OCI-LY7 (cell line): ENCODE measurements around the gene OR10A6.

Experiments
- EZH2phosphoT487 ChIP-seq: fragments of 200-600 bp; sonication (generic); IDR thresholded peaks from 2 replicates; pipeline ENCODE4 v1.6.1; 2018; ENCODE audit warnings: low read depth, borderline replicate concordance, mild to moderate bottlenecking, mixed run types, antibody characterized with exemption, low read length, moderate library complexity, mixed read lengths
- TF ChIP-seq, protein P1 (sequence below): fragments of 200-600 bp; sonication (generic); conservative IDR thresholded peaks from 2 replicates; pipeline ENCODE4 v1.5.1; 2014; ENCODE audit warnings: mild to moderate bottlenecking, antibody characterized with exemption, low read length, moderate library complexity, mixed read lengths

DNA sequence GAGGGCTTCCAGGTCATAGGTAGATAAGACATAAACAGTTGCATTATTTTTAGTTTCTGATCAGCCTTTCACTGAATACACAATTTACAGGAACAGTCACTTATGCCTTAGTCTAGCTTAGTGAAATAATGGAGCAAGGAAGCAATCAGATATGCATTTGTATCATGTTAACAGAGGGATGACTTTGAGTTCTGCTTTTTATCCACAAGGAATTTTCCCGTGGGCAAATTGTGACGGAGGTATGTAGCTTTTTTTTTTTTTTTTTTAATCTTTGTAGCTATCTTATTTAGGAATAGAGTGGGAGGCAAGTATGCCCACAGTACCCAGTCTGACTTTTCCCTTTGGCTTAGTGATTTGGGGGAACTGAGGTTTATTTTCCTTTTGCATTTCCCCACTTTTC is 37.6 kb upstream of the OR10A6 start:
- TF ChIP-seq, protein P1, sequence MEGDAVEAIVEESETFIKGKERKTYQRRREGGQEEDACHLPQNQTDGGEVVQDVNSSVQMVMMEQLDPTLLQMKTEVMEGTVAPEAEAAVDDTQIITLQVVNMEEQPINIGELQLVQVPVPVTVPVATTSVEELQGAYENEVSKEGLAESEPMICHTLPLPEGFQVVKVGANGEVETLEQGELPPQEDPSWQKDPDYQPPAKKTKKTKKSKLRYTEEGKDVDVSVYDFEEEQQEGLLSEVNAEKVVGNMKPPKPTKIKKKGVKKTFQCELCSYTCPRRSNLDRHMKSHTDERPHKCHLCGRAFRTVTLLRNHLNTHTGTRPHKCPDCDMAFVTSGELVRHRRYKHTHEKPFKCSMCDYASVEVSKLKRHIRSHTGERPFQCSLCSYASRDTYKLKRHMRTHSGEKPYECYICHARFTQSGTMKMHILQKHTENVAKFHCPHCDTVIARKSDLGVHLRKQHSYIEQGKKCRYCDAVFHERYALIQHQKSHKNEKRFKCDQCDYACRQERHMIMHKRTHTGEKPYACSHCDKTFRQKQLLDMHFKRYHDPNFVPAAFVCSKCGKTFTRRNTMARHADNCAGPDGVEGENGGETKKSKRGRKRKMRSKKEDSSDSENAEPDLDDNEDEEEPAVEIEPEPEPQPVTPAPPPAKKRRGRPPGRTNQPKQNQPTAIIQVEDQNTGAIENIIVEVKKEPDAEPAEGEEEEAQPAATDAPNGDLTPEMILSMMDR = no peak
- no peak for TF ChIP-seq EZH2phosphoT487
